Tibial artery (tissue), 4 donors: ENCODE measurements around the gene CAMK4.

Experiments
- DNase-seq, 2 donors: peaks; one replicate each; pipeline ENCODE4 v3.0.0-alpha.2; 2019
- H3K27ac ChIP-seq, 2 donors: fragments of 200-600 bp; sonication (generic) in 1 of 2; 1 replicate in 1 of 2; 2 replicates in 1 of 2; pipeline ENCODE4 v1.5.1; 2018 to 2019; ENCODE audit warnings: mild to moderate bottlenecking in 1 of 2
- H3K27me3 ChIP-seq, 2 donors: fragments of 200-600 bp; sonication (generic) in 1 of 2; one replicate each; pipeline versions ENCODE4 v1.5.1 to v1.6.0; 2016 to 2019
- H3K36me3 ChIP-seq, 3 donors: fragments of 200-600 bp; sonication (generic) in 2 of 3; one replicate each; pipeline ENCODE4 v1.5.1; 2016 to 2019; ENCODE audit warnings: mild to moderate bottlenecking in 2 of 3
- H3K4me1 ChIP-seq, 4 donors: fragments of 200-600 bp; sonication (generic) in 2 of 4; 1 replicate in 3 of 4; 2 replicates in 1 of 4; pipeline ENCODE4 v1.5.1; 2016 to 2019
- H3K4me3 ChIP-seq, 2 donors: fragments of 200-600 bp; sonication (generic) in 1 of 2; 1 replicate in 1 of 2; 2 replicates in 1 of 2; pipeline ENCODE4 v1.5.1; 2018 to 2019; ENCODE audit warnings: mild to moderate bottlenecking in 2 of 2
- H3K9me3 ChIP-seq, 3 donors: fragments of 200-600 bp; sonication (generic) in 1 of 3; one replicate each; pipeline ENCODE4 v1.5.1; 2016 to 2019
- CTCF ChIP-seq, 2 experiments: fragments of 200-600 bp in 1 of 2; fragments of 450-650 bp in 1 of 2; IDR thresholded peaks; one replicate each; pipeline ENCODE4 v1.5.1; 2017 to 2019; ENCODE audit warnings: antibody characterized with exemption in 2 of 2, mild to moderate bottlenecking in 1 of 2, moderate library complexity in 1 of 2
- intact Hi-C: fragments of 100-400 bp; cut with DNase I; formaldehyde crosslinking; loops from one replicate; pipeline ENCODE4 v1.15.0; 2023; ENCODE audit warnings: low total_unique reads

CAMK4 gene

GRCh38 chr5:111532886-111533582 lies 308.9 kb downstream of the CAMK4 start:
- no peak overlapping the region for H3K4me3 ChIP-seq
- no peak overlapping the region for H3K27ac ChIP-seq
- no peak for DNase-seq
- TF ChIP-seq CTCF (IDR thresholded peaks at IDR 0.05), result no peak
- intact Hi-C loops, result no loop called here
- no peaks in the 10 kb centered on the region for H3K36me3 ChIP-seq
- no peaks in the 10 kb centered on the region for H3K9me3 ChIP-seq
- H3K27me3 ChIP-seq, result no peaks in the 10 kb centered on the region
- H3K4me1 ChIP-seq, result peaks cover 0 to 15% (median 0%) of the 10 kb centered on the region in 4 donors

- intact Hi-C loops, result no loop called here
- no peak for DNase-seq
- Histone ChIP-seq H3K36me3 (no peaks in the 10 kb centered on the region), H3K27me3 (no peaks in the 10 kb centered on the region), H3K9me3 (no peaks in the 10 kb centered on the region), H3K4me3 (no peak overlapping the region), H3K4me1 (peaks cover 0 to 15% (median 0%) of the 10 kb centered on the region in 4 donors), H3K27ac (no peak overlapping the region)
- no peak for TF ChIP-seq CTCF (IDR thresholded peaks at IDR 0.05)
These were observed 311.8 kb downstream of the CAMK4 start for GRCh38 chr5:111535879-111536549.

- H3K36me3 ChIP-seq, result no peaks in the 10 kb centered on the region
- no peak for TF ChIP-seq CTCF (IDR thresholded peaks at IDR 0.05)
- H3K27me3 ChIP-seq, result no peaks in the 10 kb centered on the region
- H3K4me3 ChIP-seq, result no peak overlapping the region
- intact Hi-C loops, result no loop called here
- H3K27ac ChIP-seq, result no peak overlapping the region
- peaks cover 0 to 11% (median 0%) of the 10 kb centered on the region in 4 donors for H3K4me1 ChIP-seq
- no peak for DNase-seq
- H3K9me3 ChIP-seq, result no peaks in the 10 kb centered on the region
These were observed 313.2 kb downstream of the CAMK4 start for GRCh38 chr5:111537141-111538024.
